HAP-1 (cell line): Measurements from ENCODE around the gene AUTS2.

Experiments used
- DNase-seq, 2 experiments: peaks; one replicate each; pipeline ENCODE4 v3.0.0-alpha.2; 2016 to 2020; ENCODE audit warnings: low spot score in 2 of 2
- H3K27me3 ChIP-seq: fragments of 250-450 bp; sonication (Bioruptor Pico); 2 replicates; pipeline ENCODE4 v1.5.1; 2020; ENCODE audit warnings: low read depth, mild to moderate bottlenecking, moderate library complexity
- H3K36me3 ChIP-seq: fragments of 250-450 bp; sonication (Bioruptor Pico); replicated peaks from 2 replicates; pipeline ENCODE4 v1.5.1; 2020; ENCODE audit warnings: mild to moderate bottlenecking
- H3K4me1 ChIP-seq: fragments of 250-450 bp; sonication (Bioruptor Pico); 2 replicates; pipeline ENCODE4 v1.5.1; 2020; ENCODE audit warnings: mild to moderate bottlenecking
- H3K4me3 ChIP-seq: fragments of 250-450 bp; sonication (Bioruptor Pico); 2 replicates; pipeline ENCODE4 v1.5.1; 2020; ENCODE audit warnings: mild to moderate bottlenecking, moderate library complexity
- H3K9me3 ChIP-seq: fragments of 250-450 bp; sonication (Bioruptor Pico); 2 replicates; pipeline ENCODE4 v1.5.1; 2020; ENCODE audit warnings: mild to moderate bottlenecking, moderate library complexity
- in situ Hi-C: fragments of 300-500 bp; cut with MboI; formaldehyde crosslinking; loops from 3 replicates; pipeline ENCODE4 v1.14.3; 2020; ENCODE audit warnings: low sequenced_read_pairs, inconsistent platforms, mixed read lengths

Gene AUTS2

DNA sequence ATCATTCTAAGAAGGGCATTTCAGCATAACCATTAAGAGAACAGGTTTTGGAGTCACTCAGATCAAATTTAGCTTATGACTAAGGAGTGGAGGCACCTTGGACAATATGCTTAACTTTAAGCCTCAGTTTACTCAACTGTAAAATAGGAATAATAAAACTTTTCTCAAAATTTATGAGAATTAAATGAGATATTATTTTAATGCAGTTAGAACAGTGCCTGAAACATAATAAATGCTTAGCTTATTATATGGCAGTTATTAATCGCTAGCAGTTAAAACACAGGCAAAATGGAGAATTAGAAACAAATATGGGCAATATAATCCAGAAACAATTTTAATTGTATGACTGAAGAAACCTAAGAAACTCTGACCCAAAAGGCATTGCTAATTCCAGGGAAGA is 2.9 kb upstream of the AUTS2 start:
- DNase-seq, result no peak
- H3K9me3 ChIP-seq, result no peaks in the 10 kb centered on the region
- no peaks in the 10 kb centered on the region for H3K36me3 ChIP-seq
- H3K4me1 ChIP-seq, result peaks cover 11% of the 10 kb centered on the region
- H3K27me3 ChIP-seq, result peaks cover 10% of the 10 kb centered on the region
- no peak overlapping the region for H3K4me3 ChIP-seq
- in situ Hi-C loops, result no loop called here

DNA sequence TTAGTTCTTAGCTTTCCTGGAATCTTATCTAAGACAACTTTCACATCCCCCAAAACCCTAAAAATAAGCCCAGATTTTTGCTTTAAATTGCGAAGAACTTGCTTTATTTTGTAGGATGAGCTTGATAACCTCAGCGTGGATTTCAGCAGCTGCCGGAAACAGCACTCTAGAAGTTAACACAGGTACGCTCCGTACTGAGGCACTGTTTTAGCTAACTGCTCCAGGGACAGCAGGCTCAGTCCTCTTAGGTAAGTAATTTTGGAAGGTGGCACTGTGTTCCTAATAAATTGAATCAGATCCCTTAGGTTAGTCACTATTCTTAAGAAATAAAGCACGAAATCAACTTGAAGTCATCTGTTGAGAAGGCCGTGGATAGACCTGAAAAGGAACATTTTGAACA is 2.2 kb upstream of the AUTS2 start:
- Histone ChIP-seq H3K9me3 (no peaks in the 10 kb centered on the region), H3K36me3 (no peaks in the 10 kb centered on the region), H3K4me3 (no peak overlapping the region), H3K27me3 (peaks cover 10% of the 10 kb centered on the region), H3K4me1 (peaks cover 16% of the 10 kb centered on the region)
- in situ Hi-C loops, result no loop called here
- no peak for DNase-seq

DNA sequence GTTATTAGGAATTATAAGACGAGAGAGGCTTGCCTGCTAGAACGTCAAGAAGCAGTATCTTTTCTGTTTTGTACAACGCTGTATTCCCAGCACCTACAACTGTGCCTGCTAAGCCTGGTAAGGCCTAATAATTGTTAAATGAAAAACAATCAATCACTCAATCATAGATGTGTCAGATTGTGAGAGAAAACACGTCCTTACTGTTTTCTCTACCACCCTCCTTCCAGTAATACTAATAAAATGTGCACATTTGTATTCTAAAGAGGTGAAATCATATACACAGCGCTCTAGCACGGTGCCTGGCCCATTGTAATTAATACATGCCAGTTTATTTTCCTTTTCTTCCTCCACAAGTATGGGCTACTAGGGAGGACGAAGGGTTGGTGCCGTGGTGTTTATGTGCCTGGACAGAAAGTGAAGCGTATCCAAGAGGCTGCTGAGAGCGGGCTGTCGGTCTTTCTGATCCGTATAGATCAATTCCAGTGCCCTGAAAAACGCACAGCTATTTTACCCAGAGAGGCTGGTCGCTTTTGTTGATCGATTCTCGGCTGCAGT is 1.5 kb upstream of the AUTS2 start:
- H3K36me3 ChIP-seq, result no peaks in the 10 kb centered on the region
- DNase-seq, result no peak
- H3K27me3 ChIP-seq, result peaks cover 10% of the 10 kb centered on the region
- H3K4me3 ChIP-seq, result peak overlapping the region; percentile 46
- in situ Hi-C loops, result no loop called here
- peaks cover 23% of the 10 kb centered on the region for H3K4me1 ChIP-seq
- H3K9me3 ChIP-seq, result no peaks in the 10 kb centered on the region

DNA sequence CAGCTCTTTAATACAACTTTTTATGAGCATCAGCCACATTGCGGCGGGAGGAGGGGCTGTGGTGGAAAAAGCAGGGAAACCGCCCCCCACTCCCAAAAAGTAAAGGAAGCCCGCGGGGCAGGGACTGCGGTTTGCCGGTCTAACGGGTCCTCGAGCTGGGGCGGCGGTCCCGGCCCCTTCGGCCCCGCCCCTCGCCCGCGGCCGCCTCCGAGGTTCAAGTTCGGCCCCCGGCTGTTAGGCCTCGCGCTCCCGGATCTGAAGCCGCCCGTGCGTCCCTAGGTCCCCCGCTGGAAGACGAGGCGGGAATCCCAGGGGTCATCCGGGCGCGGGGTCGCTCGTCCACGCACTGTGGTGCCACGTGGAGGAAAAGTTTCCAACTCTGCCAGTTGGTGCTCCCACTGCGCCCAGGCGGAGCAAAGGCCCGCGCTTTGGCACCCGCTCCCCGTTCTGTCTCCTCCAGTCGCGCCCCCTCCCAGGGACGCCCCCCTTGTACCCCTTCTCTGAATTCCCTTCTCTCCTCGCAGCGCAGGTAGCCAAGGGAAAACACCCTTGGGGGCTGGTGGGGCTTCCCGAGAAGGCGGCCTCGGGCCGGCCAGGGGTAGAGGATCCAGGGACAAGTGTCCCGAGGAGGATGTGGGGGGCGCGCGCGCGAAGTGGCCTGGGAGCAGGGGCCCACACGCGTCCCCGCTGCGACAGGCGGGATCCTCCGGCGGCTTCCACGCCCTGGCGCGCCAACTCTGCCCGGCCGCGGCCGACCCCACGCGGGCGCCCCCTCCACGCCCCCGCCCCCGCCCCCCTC is 798 bp upstream of the AUTS2 start:
- H3K4me1 ChIP-seq, result peaks cover 26% of the 10 kb centered on the region
- peak in 1 of 2 experiments; percentile 78 for DNase-seq

DNA sequence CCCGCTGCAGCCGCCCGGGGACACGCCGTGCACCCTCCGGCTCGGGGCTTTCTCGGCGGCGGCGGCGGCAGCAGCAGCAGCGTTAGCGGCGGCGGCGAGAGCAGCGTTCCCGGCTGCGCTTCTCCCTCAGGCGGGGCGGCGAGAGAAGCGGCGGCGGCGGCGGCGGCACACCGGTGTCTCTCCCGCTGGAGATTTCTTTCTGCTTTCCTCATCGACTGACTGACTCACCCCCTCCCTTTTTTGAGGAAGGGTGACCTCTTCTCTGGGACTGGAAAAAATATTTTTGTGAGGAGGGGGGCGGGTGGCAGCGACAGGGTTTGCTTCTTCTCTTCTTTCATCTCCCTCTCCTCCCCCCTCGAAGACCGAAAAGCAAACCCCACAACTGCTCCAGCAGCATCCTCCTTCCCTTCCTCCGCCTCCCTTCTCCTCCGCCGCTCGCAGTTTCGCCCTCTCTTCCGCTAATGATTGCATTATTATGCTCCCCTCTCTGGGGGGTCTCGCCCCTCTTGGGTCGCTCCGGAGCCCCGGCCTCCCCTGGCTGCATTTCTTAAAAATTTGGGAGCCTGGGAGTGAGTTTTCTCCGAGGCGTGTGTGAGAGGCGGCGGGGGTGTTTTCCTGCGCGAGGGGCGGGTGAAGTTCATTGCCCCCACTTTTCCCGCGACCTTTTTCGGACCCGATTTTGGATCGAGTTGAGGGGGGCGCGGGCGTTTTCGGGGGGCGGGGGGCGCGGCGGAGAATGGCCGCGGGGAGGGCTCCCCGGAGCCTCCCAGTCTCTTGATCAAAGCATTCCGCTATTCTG is 411 bp downstream of the AUTS2 start:
- DNase-seq, result peak in 1 of 2 experiments; percentile 63
- peaks cover under 1% of the 10 kb centered on the region for H3K27me3 ChIP-seq
- no peaks in the 10 kb centered on the region for H3K9me3 ChIP-seq
- peak overlapping the region; percentile 83 for H3K4me3 ChIP-seq
- peaks cover 29% of the 10 kb centered on the region for H3K4me1 ChIP-seq
- in situ Hi-C loops, result no loop called here
- no peaks in the 10 kb centered on the region for H3K36me3 ChIP-seq

More for the DNA sequence above, 798 bp upstream of the AUTS2 start:
- no peaks in the 10 kb centered on the region for H3K9me3 ChIP-seq
- H3K36me3 ChIP-seq, result no peaks in the 10 kb centered on the region
- in situ Hi-C loops, result no loop called here
- H3K4me3 ChIP-seq, result peak overlapping the region; percentile 46
- H3K27me3 ChIP-seq, result peaks cover 10% of the 10 kb centered on the region

DNA sequence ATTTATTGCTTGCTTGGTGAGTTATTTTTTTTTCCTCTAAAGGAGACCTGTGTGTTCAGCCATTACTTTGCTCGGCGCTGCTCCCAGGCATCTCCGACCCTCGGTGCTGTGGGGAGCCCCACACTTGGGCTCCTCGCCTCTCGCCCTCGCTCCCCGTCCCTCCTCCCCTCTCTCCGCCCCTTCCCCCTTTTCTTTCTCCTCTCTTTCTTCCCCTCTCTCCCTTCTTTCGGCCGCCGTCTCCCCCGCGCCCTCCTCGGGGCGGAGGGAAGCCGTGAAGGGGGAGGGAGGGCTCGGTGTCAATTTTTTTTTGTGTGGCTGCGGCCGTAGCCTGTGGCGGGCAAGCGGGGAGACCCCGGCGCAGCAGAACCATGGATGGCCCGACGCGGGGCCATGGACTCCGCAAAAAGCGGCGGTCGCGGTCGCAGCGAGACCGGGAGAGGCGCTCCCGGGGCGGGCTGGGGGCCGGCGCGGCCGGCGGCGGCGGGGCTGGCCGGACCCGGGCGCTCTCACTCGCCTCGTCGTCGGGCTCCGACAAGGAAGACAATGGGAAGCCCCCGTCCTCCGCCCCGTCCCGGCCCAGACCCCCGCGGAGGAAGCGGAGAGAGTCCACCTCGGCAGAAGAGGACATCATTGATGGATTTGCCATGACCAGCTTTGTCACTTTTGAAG is 1.1 kb downstream of the AUTS2 start:
- H3K4me3 ChIP-seq, result peak overlapping the region; percentile 83
- no peaks in the 10 kb centered on the region for H3K36me3 ChIP-seq
- H3K27me3 ChIP-seq, result no peaks in the 10 kb centered on the region
- peak; percentile 54 to 60 for DNase-seq
- no peaks in the 10 kb centered on the region for H3K9me3 ChIP-seq
- H3K4me1 ChIP-seq, result peaks cover 29% of the 10 kb centered on the region
- in situ Hi-C loops, result no loop called here

DNA sequence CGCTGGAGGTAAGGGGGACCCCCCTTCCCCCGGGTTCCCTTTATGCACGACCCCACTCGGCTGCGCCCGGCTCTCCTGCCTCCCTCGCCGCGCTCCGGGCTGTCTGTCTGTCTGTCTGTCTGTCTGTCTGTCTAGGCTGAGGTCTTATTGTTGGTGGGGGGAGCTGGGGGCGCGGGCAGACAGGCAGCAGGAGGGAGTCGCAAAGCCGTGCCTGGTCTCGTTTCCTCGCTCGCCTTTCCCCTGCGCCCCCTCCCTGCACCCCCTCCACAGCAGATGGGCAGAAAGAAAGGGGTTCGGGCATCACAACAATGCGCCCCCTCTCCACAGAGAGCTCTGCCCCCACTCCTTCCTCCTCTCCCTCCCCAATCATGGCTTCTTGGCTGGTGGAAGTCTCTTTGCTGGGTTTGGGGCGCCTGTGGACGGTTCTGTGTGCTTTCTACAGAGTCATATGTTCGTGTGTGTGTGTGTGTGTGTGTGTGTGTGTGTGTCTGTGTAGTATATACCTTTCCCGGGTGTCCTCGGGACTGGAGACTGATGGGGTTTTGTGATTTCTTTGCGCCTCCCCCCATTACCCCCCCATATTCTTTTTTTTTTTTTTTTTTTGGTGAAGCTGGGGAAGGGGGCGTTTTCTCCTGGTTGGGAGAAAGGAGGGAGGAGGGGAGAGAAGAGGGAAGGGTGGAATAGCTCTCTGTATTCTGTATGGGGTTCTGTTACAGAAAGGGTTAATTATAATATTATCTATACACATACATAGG is 1.9 kb downstream of the AUTS2 start:
- H3K27me3 ChIP-seq, result no peaks in the 10 kb centered on the region
- in situ Hi-C loops, result no loop called here
- peak in 1 of 2 experiments; percentile 43 for DNase-seq
- peaks cover 29% of the 10 kb centered on the region for H3K4me1 ChIP-seq
- no peaks in the 10 kb centered on the region for H3K36me3 ChIP-seq
- no peaks in the 10 kb centered on the region for H3K9me3 ChIP-seq
- H3K4me3 ChIP-seq, result peak overlapping the region; percentile 83

DNA sequence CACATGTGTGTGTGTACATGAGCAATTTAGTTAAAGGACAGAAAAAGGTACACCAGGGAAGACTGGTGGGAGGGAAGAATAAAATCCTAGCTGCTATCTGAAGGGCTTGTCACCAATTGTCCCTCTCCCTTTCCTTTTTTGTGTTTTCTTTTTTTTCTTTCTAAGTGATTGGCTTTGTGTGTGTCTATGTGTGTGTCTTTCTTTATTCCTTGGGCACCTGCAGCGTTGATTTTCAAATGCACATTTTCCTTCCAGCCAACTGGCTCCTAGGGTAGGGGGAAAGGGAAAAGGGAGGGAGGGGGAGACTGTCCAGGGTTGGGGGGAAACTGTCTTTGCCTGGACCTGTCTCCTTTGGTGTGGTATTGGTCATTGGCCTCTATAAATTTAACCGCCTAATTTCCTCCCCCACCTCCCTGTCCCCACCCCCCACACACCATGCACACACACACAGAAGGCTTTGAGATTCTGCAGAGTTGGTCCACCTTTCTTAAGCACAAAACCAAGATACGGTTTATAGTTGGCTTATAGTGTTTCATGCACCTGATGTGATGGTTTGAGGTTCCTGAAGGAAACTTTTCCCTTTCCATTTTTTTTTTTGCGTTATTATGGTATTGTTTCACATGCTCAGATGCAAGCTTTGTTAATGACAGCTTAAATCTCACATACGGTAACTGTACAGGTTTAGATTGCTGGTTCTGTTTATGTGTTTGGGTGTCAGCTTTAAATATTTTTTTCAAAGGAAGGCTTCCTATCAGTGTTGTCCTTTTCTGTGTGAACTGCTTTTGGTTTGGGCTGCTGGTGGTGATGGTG is 2.6 kb downstream of the AUTS2 start:
- Histone ChIP-seq H3K36me3 (no peaks in the 10 kb centered on the region), H3K4me3 (peak overlapping the region; percentile 83), H3K9me3 (no peaks in the 10 kb centered on the region), H3K4me1 (peaks cover 29% of the 10 kb centered on the region), H3K27me3 (no peaks in the 10 kb centered on the region)
- in situ Hi-C loops, result no loop called here
- peak in 1 of 2 experiments; percentile 23 for DNase-seq

DNA sequence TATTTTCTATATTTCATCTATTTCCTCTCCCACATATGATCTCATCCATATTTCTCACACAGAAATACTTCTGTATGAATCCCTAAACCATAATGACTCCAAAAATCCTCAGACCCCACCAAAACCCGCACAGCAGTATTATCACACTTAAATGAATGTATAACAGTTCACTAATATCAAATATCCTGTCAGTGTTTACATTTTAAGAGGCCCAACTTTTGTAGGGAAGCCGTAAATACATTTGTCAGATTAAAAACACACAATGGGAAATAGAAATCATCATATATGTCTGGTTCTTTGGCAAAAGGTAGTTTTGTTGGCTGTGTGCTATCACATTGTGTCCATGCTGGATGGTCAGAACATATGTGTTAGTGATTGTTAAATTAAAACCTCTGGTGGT is 4.2 kb downstream of the AUTS2 start:
- Histone ChIP-seq H3K36me3 (no peaks in the 10 kb centered on the region), H3K27me3 (no peaks in the 10 kb centered on the region), H3K4me1 (peaks cover 21% of the 10 kb centered on the region), H3K9me3 (no peaks in the 10 kb centered on the region), H3K4me3 (no peak overlapping the region)
- no peak for DNase-seq
- in situ Hi-C loops, result no loop called here

DNA sequence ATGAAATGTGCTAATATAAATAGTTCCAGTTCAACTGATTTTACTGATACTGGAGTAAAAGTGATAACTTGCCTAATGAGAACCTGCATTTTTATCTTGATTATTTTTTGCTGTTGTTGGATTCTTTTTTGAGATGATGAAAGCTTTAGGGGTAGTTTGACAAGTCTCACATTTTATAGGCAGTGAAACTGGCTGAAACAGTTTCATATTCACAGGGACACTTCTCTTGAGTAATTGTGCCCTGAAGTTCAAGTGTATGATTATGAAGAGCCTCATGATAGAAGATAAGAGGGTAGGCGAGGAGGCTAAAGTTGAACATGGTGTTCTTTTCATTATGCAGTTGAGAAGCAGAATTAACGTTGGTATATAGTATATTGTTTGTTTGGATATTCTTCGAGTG is 5.1 kb downstream of the AUTS2 start:
- H3K4me3 ChIP-seq, result no peak overlapping the region
- peaks cover 21% of the 10 kb centered on the region for H3K4me1 ChIP-seq
- in situ Hi-C loops, result no loop called here
- DNase-seq, result no peak
- no peaks in the 10 kb centered on the region for H3K36me3 ChIP-seq
- no peaks in the 10 kb centered on the region for H3K27me3 ChIP-seq
- no peaks in the 10 kb centered on the region for H3K9me3 ChIP-seq

DNA sequence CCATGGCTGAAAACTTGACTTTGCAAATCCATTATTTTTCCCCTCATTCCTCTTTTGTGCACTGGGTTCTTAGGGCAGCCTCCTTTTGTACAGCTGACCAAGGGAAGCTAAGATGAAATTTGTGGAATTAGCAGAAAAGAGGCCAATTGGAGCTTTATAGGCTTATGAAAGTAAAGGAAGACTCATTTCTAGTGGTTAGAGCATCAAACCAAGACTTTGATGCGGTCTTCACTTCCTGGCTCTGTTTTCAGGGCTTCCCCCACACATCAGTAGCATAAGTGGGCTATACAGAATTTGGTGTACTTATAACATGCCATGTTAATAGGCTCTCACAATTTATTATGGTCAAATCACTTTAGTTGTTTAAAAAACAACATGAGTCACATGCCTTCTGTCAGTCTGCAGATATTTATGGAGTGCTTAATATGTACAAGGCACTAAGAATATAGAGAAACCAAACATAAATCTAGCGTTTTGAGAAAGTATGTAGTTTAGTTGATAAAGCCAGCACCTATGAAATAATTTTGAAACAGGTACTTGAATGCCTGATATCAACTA is 5.7 kb downstream of the AUTS2 start:
- Histone ChIP-seq H3K4me1 (peaks cover 25% of the 10 kb centered on the region), H3K9me3 (no peaks in the 10 kb centered on the region), H3K4me3 (no peak overlapping the region), H3K27me3 (no peaks in the 10 kb centered on the region), H3K36me3 (no peaks in the 10 kb centered on the region)
- in situ Hi-C loops, result no loop called here
- no peak for DNase-seq

DNA sequence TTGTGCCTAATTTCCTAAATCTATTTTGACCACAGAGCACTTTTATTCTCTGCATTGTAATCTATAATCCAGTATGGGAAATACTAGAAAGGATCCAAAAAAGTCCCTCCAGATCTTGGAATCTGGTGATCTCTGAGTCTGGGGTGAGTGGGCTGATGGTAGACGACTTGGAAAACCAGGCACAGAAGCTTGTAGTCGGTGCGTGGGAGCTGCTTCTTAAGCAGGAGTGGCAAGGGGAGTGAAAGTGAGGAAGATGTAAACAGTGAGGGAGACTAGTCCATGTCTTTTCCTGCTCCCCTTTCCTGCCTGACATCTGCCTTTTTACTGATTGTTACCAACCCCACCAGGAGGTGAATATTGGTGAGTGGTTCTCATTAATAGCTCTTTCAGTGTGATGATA is 6.8 kb downstream of the AUTS2 start:
- H3K27me3 ChIP-seq, result no peaks in the 10 kb centered on the region
- H3K4me3 ChIP-seq, result no peak overlapping the region
- H3K9me3 ChIP-seq, result no peaks in the 10 kb centered on the region
- no peak for DNase-seq
- H3K4me1 ChIP-seq, result peaks cover 36% of the 10 kb centered on the region
- in situ Hi-C loops, result no loop called here
- no peaks in the 10 kb centered on the region for H3K36me3 ChIP-seq
